ENCODE results near the gene GABRA4. TPM values are rescaled to one million over a fixed set of nuclear protein-coding genes. Genes with fewer than 3 reads are reported as not detected.

Gene GABRA4
- total RNA-seq, 1 donor from 2014 or later = 0.25 TPM

- Histone ChIP-seq H3K36me3 (no peaks in the 10 kb centered on the region), H3K4me3 (no peak overlapping the region)
- intact Hi-C loops (cut with DNase I) = no loop called here
These were observed 55.9 kb downstream of the GABRA4 start for GRCh38 chr4:46937493-46937892.

GRCh38 chr4:46934726-46935125, 58.7 kb downstream of the GABRA4 start:
- no peaks in the 10 kb centered on the region for H3K4me1 ChIP-seq
- TF ChIP-seq POLR2AphosphoS5 (IDR thresholded peaks at IDR 0.05; ENCODE audit: insufficient read depth in 1 of 2, low read depth in 1 of 2) (no peak), POLR2A (IDR thresholded peaks at IDR 0.05) (no peak), CTCF (IDR thresholded peaks at IDR 0.05) (no peak)
- H3K36me3 ChIP-seq = no peaks in the 10 kb centered on the region
- no peak overlapping the region for H3K27ac ChIP-seq
- H3K9me3 ChIP-seq = no peaks in the 10 kb centered on the region
- no peak for DNase-seq (ENCODE audit: extremely low spot score in 2 of 2)
- H3K27me3 ChIP-seq = no peaks in the 10 kb centered on the region
- intact Hi-C loops (cut with DNase I) = no loop called here
- H3K4me3 ChIP-seq = no peak overlapping the region

More at GRCh38 chr4:46937493-46937892, 55.9 kb downstream of the GABRA4 start:
- DNase-seq (ENCODE audit: extremely low spot score in 2 of 2) = no peak
- Histone ChIP-seq H3K9me3 (no peaks in the 10 kb centered on the region), H3K27ac (no peak overlapping the region), H3K4me1 (no peaks in the 10 kb centered on the region), H3K27me3 (no peaks in the 10 kb centered on the region)
- TF ChIP-seq POLR2A (IDR thresholded peaks at IDR 0.05) (no peak), CTCF (IDR thresholded peaks at IDR 0.05) (no peak), POLR2AphosphoS5 (IDR thresholded peaks at IDR 0.05; ENCODE audit: insufficient read depth in 1 of 2, low read depth in 1 of 2) (no peak)

- H3K9me3 ChIP-seq = no peaks in the 10 kb centered on the region
- no peaks in the 10 kb centered on the region for H3K36me3 ChIP-seq
- H3K27me3 ChIP-seq = no peaks in the 10 kb centered on the region
- no peak for DNase-seq (ENCODE audit: extremely low spot score in 2 of 2)
- H3K4me3 ChIP-seq = no peak overlapping the region
- no peaks in the 10 kb centered on the region for H3K4me1 ChIP-seq
- intact Hi-C loops (cut with DNase I) = no loop called here
- no peak overlapping the region for H3K27ac ChIP-seq
- TF ChIP-seq CTCF (IDR thresholded peaks at IDR 0.05) = no peak
- TF ChIP-seq POLR2A (IDR thresholded peaks at IDR 0.05) = no peak
- no peak for TF ChIP-seq POLR2AphosphoS5 (IDR thresholded peaks at IDR 0.05; ENCODE audit: insufficient read depth in 1 of 2, low read depth in 1 of 2)
These were observed 59.7 kb downstream of the GABRA4 start for GRCh38 chr4:46933686-46934085.

- Histone ChIP-seq H3K27ac (no peak overlapping the region), H3K36me3 (no peaks in the 10 kb centered on the region), H3K4me3 (no peak overlapping the region), H3K4me1 (no peaks in the 10 kb centered on the region), H3K9me3 (no peaks in the 10 kb centered on the region), H3K27me3 (no peaks in the 10 kb centered on the region)
- no peak for DNase-seq (ENCODE audit: extremely low spot score in 2 of 2)
- intact Hi-C loops (cut with DNase I) = no loop called here
- TF ChIP-seq POLR2AphosphoS5 (IDR thresholded peaks at IDR 0.05; ENCODE audit: insufficient read depth in 1 of 2, low read depth in 1 of 2) (no peak), CTCF (IDR thresholded peaks at IDR 0.05) (no peak), POLR2A (IDR thresholded peaks at IDR 0.05) (no peak)
These were observed 61.4 kb downstream of the GABRA4 start for GRCh38 chr4:46931981-46932380.

- no peaks in the 10 kb centered on the region for H3K9me3 ChIP-seq
- no peaks in the 10 kb centered on the region for H3K36me3 ChIP-seq
- no peak overlapping the region for H3K27ac ChIP-seq
- DNase-seq (ENCODE audit: extremely low spot score in 2 of 2) = no peak
- no peak for TF ChIP-seq CTCF (IDR thresholded peaks at IDR 0.05)
- no peak for TF ChIP-seq POLR2A (IDR thresholded peaks at IDR 0.05)
- TF ChIP-seq POLR2AphosphoS5 (IDR thresholded peaks at IDR 0.05; ENCODE audit: insufficient read depth in 1 of 2, low read depth in 1 of 2) = no peak
- no peak overlapping the region for H3K4me3 ChIP-seq
- no peaks in the 10 kb centered on the region for H3K27me3 ChIP-seq
- H3K4me1 ChIP-seq = no peaks in the 10 kb centered on the region
- intact Hi-C loops (cut with DNase I) = no loop called here
These were observed 62.5 kb downstream of the GABRA4 start for GRCh38 chr4:46930891-46931290.
